Adrenal gland (tissue), 5 donors: ENCODE measurements around the gene PARD3B.

ENCODE experiments used
- CTCF ChIP-seq, 6 experiments: fragments of 450-650 bp in 4 of 6; fragments of 200-600 bp in 2 of 6; sonication (generic) in 1 of 6; IDR thresholded peaks; 1 replicate in 5 of 6; 2 replicates in 1 of 6; pipeline versions ENCODE4 v1.5.1 to v1.8.0; 2016 to 2021; ENCODE audit warnings: antibody characterized with exemption in 6 of 6, mild to moderate bottlenecking in 2 of 6, moderate library complexity in 1 of 6
- POLR2A ChIP-seq, 2 donors: fragments of 450-650 bp; IDR thresholded peaks; one replicate each; pipeline ENCODE4 v1.6.1; 2017; ENCODE audit warnings: antibody characterized with exemption in 2 of 2, mild to moderate bottlenecking in 2 of 2, moderate library complexity in 1 of 2
- donor health status: DM: no; HTN: no; CAD: no.

GRCh38 chr2:205076405-205076804 is 531.1 kb downstream of the PARD3B start:
- TF ChIP-seq CTCF (IDR thresholded peaks at IDR 0.05) (no peak), POLR2A (IDR thresholded peaks at IDR 0.05) (no peak)
